ENCODE measurements around the gene SAMD8. TPM values are rescaled to one million over a fixed set of nuclear protein-coding genes. Genes with fewer than 3 reads are reported as not detected.

The SAMD8 gene
- 21.7 TPM for total RNA-seq
- long read RNA-seq, transcript SAMD8-202 (6 exons, 1,654 nt), result major isoform, 5 of 19 reads
- long read RNA-seq, partial matches to known transcripts, result 1 of 19 reads
- long read RNA-seq, other reads (novel, unspliced or antisense), result 13 of 19 reads

- ATAC-seq (peak; percentile 96), DNase-seq (peak; percentile 99)
- H3K4me1 ChIP-seq, result peaks cover 38% of the 10 kb centered on the region
- H3K36me3 ChIP-seq, result no peaks in the 10 kb centered on the region
- no peaks in the 10 kb centered on the region for H3K9me3 ChIP-seq
- H3K4me3 ChIP-seq, result peak within 1 kb of the TSS; percentile 92
- intact Hi-C loops (cut with DNase I), result no loop called here
- peak within 1 kb of the TSS; percentile 95 for H3K27ac ChIP-seq
- H3K27me3 ChIP-seq (ENCODE audit: low read depth), result no peaks in the 10 kb centered on the region
- peak; percentile 39 for TF ChIP-seq CTCF (IDR thresholded peaks at IDR 0.05)
Measured at GRCh38 chr10:75111365-75111906, at the start of gene SAMD8. TSS of gene SAMD8 (plus strand) at chr10:75111656. CDS start at chr10:75150529, 38,873 bp downstream.

GRCh38 chr10:75061709-75062505 is 49.5 kb upstream of the SAMD8 start:
- Histone ChIP-seq H3K36me3 (no peaks in the 10 kb centered on the region), H3K9me3 (no peaks in the 10 kb centered on the region), H3K4me1 (no peaks in the 10 kb centered on the region), H3K27ac (no peak overlapping the region), H3K27me3 (ENCODE audit: low read depth) (no peaks in the 10 kb centered on the region), H3K4me3 (no peak overlapping the region)
- intact Hi-C loops (cut with DNase I), result no loop called here
- no peak for DNase-seq
- no peak for ATAC-seq
- TF ChIP-seq CTCF (IDR thresholded peaks at IDR 0.05), result no peak

GRCh38 chr10:75062506-75063299 is 48.8 kb upstream of the SAMD8 start:
- no peaks in the 10 kb centered on the region for H3K36me3 ChIP-seq
- ATAC-seq (peak in 1 of 2 donors; percentile 62), DNase-seq (no peak)
- H3K9me3 ChIP-seq, result no peaks in the 10 kb centered on the region
- intact Hi-C loops (cut with DNase I), result no loop called here
- H3K4me3 ChIP-seq, result no peak overlapping the region
- no peaks in the 10 kb centered on the region for H3K27me3 ChIP-seq (ENCODE audit: low read depth)
- H3K27ac ChIP-seq, result no peak overlapping the region
- no peaks in the 10 kb centered on the region for H3K4me1 ChIP-seq
- TF ChIP-seq CTCF (IDR thresholded peaks at IDR 0.05), result no peak

- ATAC-seq (no peak), DNase-seq (no peak)
- no peak overlapping the region for H3K4me3 ChIP-seq
- no peaks in the 10 kb centered on the region for H3K4me1 ChIP-seq
- no peak for TF ChIP-seq CTCF (IDR thresholded peaks at IDR 0.05)
- H3K27ac ChIP-seq, result no peak overlapping the region
- H3K36me3 ChIP-seq, result no peaks in the 10 kb centered on the region
- no peaks in the 10 kb centered on the region for H3K27me3 ChIP-seq (ENCODE audit: low read depth)
- intact Hi-C loops (cut with DNase I), result no loop called here
- no peaks in the 10 kb centered on the region for H3K9me3 ChIP-seq
Measured at GRCh38 chr10:75063461-75064230, 47.8 kb upstream of the SAMD8 start.

- DNase-seq, result no peak
- no peak for TF ChIP-seq CTCF (IDR thresholded peaks at IDR 0.05)
- Histone ChIP-seq H3K9me3 (no peaks in the 10 kb centered on the region), H3K27me3 (ENCODE audit: low read depth) (no peaks in the 10 kb centered on the region), H3K36me3 (no peaks in the 10 kb centered on the region), H3K4me1 (no peaks in the 10 kb centered on the region), H3K4me3 (no peak overlapping the region), H3K27ac (no peak overlapping the region)
- ATAC-seq, result no peak
- intact Hi-C loops (cut with DNase I), result no loop called here
Measured at GRCh38 chr10:75065076-75065475, 46.4 kb upstream of the SAMD8 start.

Measured in lower lobe of right lung (tissue), 2 donors.